Osteocyte (in vitro differentiated cells): ENCODE results near the gene ADAMTS7. TPM values are rescaled to one million over a fixed set of nuclear protein-coding genes. Genes with fewer than 3 reads are reported as not detected.
A peak's percentile ranks its signal among the peaks of the same experiment; 100 is the strongest.

Source experiments
- DNase-seq: peaks from one replicate; pipeline ENCODE4 v3.0.0; 2021; ENCODE audit warnings: mixed read lengths; ENCODE audit not compliant: unreplicated experiment; ENCODE audit errors: extremely low spot score
- H3K27ac Mint-ChIP-seq: one replicate; pipeline ENCODE4 v1.8.0; 2021; ENCODE audit warnings: mild to moderate bottlenecking, mixed read lengths; ENCODE audit not compliant: unreplicated experiment
- H3K27me3 Mint-ChIP-seq: one replicate; pipeline ENCODE4 v1.8.0; 2021; ENCODE audit warnings: mixed read lengths; ENCODE audit not compliant: unreplicated experiment
- H3K36me3 Mint-ChIP-seq: one replicate; pipeline ENCODE4 v1.8.0; 2021; ENCODE audit warnings: mixed read lengths; ENCODE audit not compliant: unreplicated experiment
- H3K4me1 Mint-ChIP-seq: one replicate; pipeline ENCODE4 v1.8.0; 2021; ENCODE audit warnings: mixed read lengths; ENCODE audit not compliant: unreplicated experiment
- H3K4me3 Mint-ChIP-seq: one replicate; pipeline ENCODE4 v1.8.0; 2021; ENCODE audit warnings: mild to moderate bottlenecking, moderate library complexity, mixed read lengths; ENCODE audit not compliant: unreplicated experiment
- H3K9me3 Mint-ChIP-seq: one replicate; pipeline ENCODE4 v1.8.0; 2021; ENCODE audit warnings: mixed read lengths; ENCODE audit not compliant: unreplicated experiment
- total RNA-seq: library from RNA; stranded (reverse); gene quantifications from 2 replicates; pipeline ENCODE4 v1.2.1, GENCODE V29; 2021
- TF ChIP-seq, protein P1 (sequence below): fragments of 200-600 bp; sonication (generic); IDR thresholded peaks from 2 replicates; pipeline ENCODE4 v1.5.0; 2021; ENCODE audit warnings: antibody characterized with exemption, mild to moderate bottlenecking, moderate library complexity

Gene ADAMTS7
- total RNA-seq, 1 donor from 2014 or later: 193 TPM

DNA sequence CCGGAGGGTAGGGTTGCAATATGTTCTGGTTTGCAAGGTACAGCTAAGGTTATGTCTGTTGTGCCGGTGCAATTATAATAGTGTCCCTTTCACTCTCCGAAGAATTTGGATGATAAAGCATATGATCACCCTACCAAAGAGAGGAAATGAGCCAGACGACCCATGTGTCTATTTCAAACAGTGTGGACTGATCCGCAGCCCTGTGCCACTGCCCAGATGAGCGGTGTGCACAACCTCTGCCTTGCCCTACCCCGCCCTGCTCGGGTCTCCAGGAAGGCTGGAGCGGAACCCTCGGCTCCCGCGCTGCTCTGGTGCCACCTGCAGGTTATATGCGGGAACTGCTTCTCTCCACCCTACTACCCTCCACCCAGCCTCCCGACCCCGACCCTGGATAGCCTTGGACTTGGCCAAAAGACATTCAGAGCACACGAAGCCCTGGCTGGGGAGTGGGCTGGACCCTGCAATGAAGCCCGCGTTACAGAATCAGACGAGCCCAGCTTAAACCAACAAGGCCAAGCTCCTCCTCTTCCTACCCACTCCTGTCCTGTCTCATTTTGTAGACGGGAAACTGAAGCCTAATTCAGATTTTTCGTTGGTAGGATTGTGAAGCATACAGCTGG, 101.9 kb downstream of the ADAMTS7 start:
- H3K4me1 Mint-ChIP-seq: peaks cover 7% of the 10 kb centered on the region
- no peak overlapping the region for H3K27ac Mint-ChIP-seq
- H3K36me3 Mint-ChIP-seq: no peaks in the 10 kb centered on the region
- no peaks in the 10 kb centered on the region for H3K9me3 Mint-ChIP-seq
- DNase-seq: peak; percentile 90
- peak overlapping the region; percentile 35 for H3K4me3 Mint-ChIP-seq
- H3K27me3 Mint-ChIP-seq: peaks cover 63% of the 10 kb centered on the region
- TF ChIP-seq, protein P1, sequence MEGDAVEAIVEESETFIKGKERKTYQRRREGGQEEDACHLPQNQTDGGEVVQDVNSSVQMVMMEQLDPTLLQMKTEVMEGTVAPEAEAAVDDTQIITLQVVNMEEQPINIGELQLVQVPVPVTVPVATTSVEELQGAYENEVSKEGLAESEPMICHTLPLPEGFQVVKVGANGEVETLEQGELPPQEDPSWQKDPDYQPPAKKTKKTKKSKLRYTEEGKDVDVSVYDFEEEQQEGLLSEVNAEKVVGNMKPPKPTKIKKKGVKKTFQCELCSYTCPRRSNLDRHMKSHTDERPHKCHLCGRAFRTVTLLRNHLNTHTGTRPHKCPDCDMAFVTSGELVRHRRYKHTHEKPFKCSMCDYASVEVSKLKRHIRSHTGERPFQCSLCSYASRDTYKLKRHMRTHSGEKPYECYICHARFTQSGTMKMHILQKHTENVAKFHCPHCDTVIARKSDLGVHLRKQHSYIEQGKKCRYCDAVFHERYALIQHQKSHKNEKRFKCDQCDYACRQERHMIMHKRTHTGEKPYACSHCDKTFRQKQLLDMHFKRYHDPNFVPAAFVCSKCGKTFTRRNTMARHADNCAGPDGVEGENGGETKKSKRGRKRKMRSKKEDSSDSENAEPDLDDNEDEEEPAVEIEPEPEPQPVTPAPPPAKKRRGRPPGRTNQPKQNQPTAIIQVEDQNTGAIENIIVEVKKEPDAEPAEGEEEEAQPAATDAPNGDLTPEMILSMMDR: peak; percentile 88

Other genes with a start within 250 kb of the ADAMTS7 start
- gene CHRNA5, start 245.9 kb downstream of the ADAMTS7 start, total RNA-seq: 0.55 and 1.1 TPM in 2 replicates
- 0.29 and 0.38 TPM in 2 replicates for gene CHRNA3, start 190.5 kb downstream of the ADAMTS7 start, total RNA-seq
- gene CHRNB4, start 170.3 kb downstream of the ADAMTS7 start, total RNA-seq: not detected in 2 replicates
- 466 and 488 TPM in 2 replicates for gene MORF4L1, start 61.4 kb upstream of the ADAMTS7 start, total RNA-seq
- 6.1 and 6.4 TPM in 2 replicates for gene CTSH, start 133.6 kb upstream of the ADAMTS7 start, total RNA-seq